HL-60 (cell line): Measurements from ENCODE around the gene UBE2E2.

Source experiments
- DNase-seq, 2 experiments: peaks; one replicate each; pipeline ENCODE4 v3.0.0-alpha.2; 2010 to 2020; ENCODE audit warnings: low read depth in 1 of 2, low spot score in 1 of 2
- H3K27ac ChIP-seq: fragments of 250-450 bp; sonication (Bioruptor Pico); replicated peaks from 2 replicates; pipeline ENCODE4 v1.5.1; 2020; ENCODE audit warnings: mild to moderate bottlenecking, moderate library complexity
- H3K27me3 ChIP-seq: fragments of 250-450 bp; sonication (Bioruptor Pico); 2 replicates; pipeline ENCODE4 v1.5.1; 2021; ENCODE audit warnings: mild to moderate bottlenecking, moderate library complexity; ENCODE audit not compliant: insufficient read depth, poor library complexity, severe bottlenecking
- H3K4me3 ChIP-seq: replicated peaks from 2 replicates; pipeline ENCODE4 v1.5.1; 2011; ENCODE audit warnings: mild to moderate bottlenecking, control low read depth, low read length; ENCODE audit not compliant: insufficient read depth
- CTCF ChIP-seq: IDR thresholded peaks from one replicate; pipeline ENCODE4 v1.5.1; 2011; ENCODE audit warnings: low read length, control low read depth, inconsistent platforms; ENCODE audit not compliant: insufficient read depth
- GABPA ChIP-seq: IDR thresholded peaks from 2 replicates; pipeline ENCODE4 v1.6.1; 2012; ENCODE audit warnings: low read depth
- POLR2AphosphoS5 ChIP-seq: IDR thresholded peaks from 2 replicates; pipeline ENCODE4 v1.6.1; 2012; ENCODE audit warnings: low read depth
- REST ChIP-seq: IDR thresholded peaks from 2 replicates; pipeline ENCODE4 v1.6.1; 2012; ENCODE audit warnings: low read depth; ENCODE audit not compliant: insufficient replicate concordance
- SPI1 ChIP-seq: IDR thresholded peaks from 2 replicates; pipeline ENCODE4 v1.6.1; 2012; ENCODE audit warnings: low read depth, mild to moderate bottlenecking, borderline replicate concordance

UBE2E2 gene

DNA sequence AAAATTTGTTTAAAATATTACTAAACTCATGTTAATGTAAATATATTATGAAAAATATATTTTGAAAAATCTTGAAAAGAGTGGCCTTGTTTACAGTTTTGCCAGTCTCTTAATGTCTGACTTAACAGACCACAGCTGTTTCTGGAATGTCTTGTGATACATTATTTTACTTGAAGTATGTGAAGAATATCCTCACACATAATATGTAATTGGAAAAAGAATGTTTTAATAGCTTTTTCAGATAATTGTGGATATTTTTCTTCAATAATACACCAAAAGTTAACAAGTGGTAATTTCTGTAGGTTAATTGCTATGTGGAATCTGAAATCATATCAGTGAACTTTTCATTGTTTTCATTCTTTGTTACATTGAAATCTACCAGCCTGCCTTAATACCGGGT, 101.3 kb downstream of the UBE2E2 start:
- no peaks in the 10 kb centered on the region for H3K27me3 ChIP-seq
- TF ChIP-seq SPI1 (no peak), POLR2AphosphoS5 (no peak), GABPA (no peak), CTCF (no peak), REST (no peak)
- no peak overlapping the region for H3K4me3 ChIP-seq
- no peak overlapping the region for H3K27ac ChIP-seq
- no peak for DNase-seq

DNA sequence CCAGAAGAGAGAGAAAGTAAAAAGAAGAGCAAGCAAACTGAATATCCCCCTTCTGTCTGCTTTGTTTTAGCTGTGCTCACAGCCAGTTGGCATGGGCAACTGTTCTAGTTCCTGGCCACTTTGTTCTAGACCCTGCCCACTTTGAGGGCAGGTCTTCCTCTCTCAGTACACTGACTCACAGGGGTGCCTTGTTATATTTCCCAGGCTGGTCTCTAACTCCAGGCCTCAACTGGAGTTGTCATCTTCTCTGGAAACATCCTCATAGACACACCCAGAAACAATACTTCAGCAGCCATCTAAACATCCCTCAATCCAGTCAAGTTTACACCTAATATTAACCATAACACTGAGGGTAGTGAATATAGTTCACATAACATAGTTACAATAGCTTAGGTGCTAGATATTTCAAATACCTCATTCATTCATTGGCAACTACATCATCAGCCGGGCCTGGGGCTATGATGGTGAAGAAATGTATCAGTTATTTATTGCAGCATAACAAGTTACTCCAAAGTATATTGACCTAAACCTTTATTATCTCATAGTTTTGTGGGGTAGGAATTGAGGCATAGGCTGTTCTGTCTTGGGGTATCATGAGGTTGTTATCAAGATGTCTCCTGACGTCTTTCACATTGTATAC, 106.0 kb downstream of the UBE2E2 start:
- DNase-seq = no peak
- Histone ChIP-seq H3K4me3 (no peak overlapping the region), H3K27me3 (no peaks in the 10 kb centered on the region), H3K27ac (no peak overlapping the region)
- no peak for TF ChIP-seq POLR2AphosphoS5
- TF ChIP-seq REST = no peak
- TF ChIP-seq GABPA = no peak
- no peak for TF ChIP-seq SPI1
- no peak for TF ChIP-seq CTCF

DNA sequence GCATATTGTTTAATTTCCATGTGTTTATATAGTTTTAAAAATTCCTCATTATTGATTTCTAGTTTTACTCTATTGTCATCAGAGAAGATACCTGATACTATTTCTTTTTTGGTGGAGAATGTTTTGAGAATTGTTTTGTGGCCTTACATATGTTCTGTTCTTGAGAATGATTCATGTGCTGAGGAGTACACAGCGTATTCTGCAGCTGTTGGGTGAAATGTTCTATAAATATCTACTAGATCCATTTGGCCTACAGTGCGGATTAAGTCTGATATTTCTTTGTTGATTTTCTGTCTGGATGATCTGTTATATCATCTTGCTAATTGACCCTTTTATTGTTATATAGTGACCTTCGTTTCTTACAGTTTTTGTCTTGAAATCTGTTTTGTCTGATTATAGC, 109.7 kb downstream of the UBE2E2 start:
- TF ChIP-seq CTCF = no peak
- TF ChIP-seq SPI1 = no peak
- no peak for TF ChIP-seq POLR2AphosphoS5
- TF ChIP-seq REST = no peak
- no peak for TF ChIP-seq GABPA
- no peak for DNase-seq
- H3K4me3 ChIP-seq = no peak overlapping the region
- no peaks in the 10 kb centered on the region for H3K27me3 ChIP-seq
- no peak overlapping the region for H3K27ac ChIP-seq
